ENCODE data around the gene C1QL1.

GRCh38 chr17:44965481-44966234 lies 2.4 kb downstream of the C1QL1 start:
- TF ChIP-seq YY1 (IDR thresholded peaks at IDR 0.05; ENCODE audit: low read depth) (no peak), NFIC (IDR thresholded peaks at IDR 0.05) (no peak), EP300 (IDR thresholded peaks at IDR 0.05; ENCODE audit: borderline replicate concordance) (no peak), TAF1 (IDR thresholded peaks at IDR 0.05; ENCODE audit: low read depth) (no peak), TCF12 (IDR thresholded peaks at IDR 0.05; ENCODE audit: low read depth) (no peak), MAX (IDR thresholded peaks at IDR 0.05) (no peak), CEBPB (IDR thresholded peaks at IDR 0.05) (no peak), CREB1 (IDR thresholded peaks at IDR 0.05; ENCODE audit: low read depth) (no peak)
- TF ChIP-seq, protein P1, sequence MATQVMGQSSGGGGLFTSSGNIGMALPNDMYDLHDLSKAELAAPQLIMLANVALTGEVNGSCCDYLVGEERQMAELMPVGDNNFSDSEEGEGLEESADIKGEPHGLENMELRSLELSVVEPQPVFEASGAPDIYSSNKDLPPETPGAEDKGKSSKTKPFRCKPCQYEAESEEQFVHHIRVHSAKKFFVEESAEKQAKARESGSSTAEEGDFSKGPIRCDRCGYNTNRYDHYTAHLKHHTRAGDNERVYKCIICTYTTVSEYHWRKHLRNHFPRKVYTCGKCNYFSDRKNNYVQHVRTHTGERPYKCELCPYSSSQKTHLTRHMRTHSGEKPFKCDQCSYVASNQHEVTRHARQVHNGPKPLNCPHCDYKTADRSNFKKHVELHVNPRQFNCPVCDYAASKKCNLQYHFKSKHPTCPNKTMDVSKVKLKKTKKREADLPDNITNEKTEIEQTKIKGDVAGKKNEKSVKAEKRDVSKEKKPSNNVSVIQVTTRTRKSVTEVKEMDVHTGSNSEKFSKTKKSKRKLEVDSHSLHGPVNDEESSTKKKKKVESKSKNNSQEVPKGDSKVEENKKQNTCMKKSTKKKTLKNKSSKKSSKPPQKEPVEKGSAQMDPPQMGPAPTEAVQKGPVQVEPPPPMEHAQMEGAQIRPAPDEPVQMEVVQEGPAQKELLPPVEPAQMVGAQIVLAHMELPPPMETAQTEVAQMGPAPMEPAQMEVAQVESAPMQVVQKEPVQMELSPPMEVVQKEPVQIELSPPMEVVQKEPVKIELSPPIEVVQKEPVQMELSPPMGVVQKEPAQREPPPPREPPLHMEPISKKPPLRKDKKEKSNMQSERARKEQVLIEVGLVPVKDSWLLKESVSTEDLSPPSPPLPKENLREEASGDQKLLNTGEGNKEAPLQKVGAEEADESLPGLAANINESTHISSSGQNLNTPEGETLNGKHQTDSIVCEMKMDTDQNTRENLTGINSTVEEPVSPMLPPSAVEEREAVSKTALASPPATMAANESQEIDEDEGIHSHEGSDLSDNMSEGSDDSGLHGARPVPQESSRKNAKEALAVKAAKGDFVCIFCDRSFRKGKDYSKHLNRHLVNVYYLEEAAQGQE (IDR thresholded peaks at IDR 0.05; ENCODE audit: low read depth) = no peak

All from Ishikawa (cell line).